ENCODE results near the gene RBMS1. TPM values are rescaled to one million over a fixed set of nuclear protein-coding genes. Genes with fewer than 3 reads are reported as not detected.

The RBMS1 gene
- total RNA-seq, 4 donors from 2014 or later, result 13.5 to 31.6 (median 23.0) TPM

DNA sequence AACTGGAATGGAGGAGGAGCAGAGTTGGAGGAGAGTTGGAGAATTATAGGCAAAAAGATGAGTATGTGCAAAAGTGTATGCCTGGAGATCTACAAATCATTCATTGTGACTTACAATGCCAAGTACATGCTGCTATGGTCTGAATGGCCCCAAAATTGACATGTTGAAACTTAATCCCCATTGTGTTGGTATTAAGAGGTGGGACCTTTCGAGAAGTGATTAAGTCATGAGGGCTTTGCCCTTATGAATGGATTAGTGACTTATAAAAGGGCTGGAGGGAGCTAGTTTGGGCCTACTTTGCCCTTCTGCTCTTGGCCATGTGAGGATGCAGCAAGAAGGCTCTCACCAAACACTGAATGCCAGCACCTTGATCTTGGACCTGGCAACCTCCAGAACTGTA, 6.3 kb upstream of the RBMS1 start:
- Histone ChIP-seq H3K4me3 (no peak overlapping the region), H3K4me1 (peaks cover 0 to 3% (median 0%) of the 10 kb centered on the region in 4 donors), H3K36me3 (no peaks in the 10 kb centered on the region), H3K9me3 (no peaks in the 10 kb centered on the region), H3K27me3 (peaks cover 18% of the 10 kb centered on the region), H3K27ac (no peak overlapping the region)
- no peak for TF ChIP-seq EP300 (IDR thresholded peaks at IDR 0.05; ENCODE audit: low read depth)
- no peak for TF ChIP-seq POLR2A (IDR thresholded peaks at IDR 0.05)
- TF ChIP-seq CTCF (IDR thresholded peaks at IDR 0.05), result no peak
- TF ChIP-seq POLR2AphosphoS5 (IDR thresholded peaks at IDR 0.05), result no peak
- in situ Hi-C loops (cut with MboI; ENCODE audit: low pct_ligation_motif_present in 1 of 4, low pct_unique_long_range_greater_than_20kb in 1 of 4, low sequenced_read_pairs in 3 of 4) (no loop called here), intact Hi-C loops (cut with DNase I; ENCODE audit: low total_unique reads) (no loop called here)
- DNase-seq, result no peak
- 72% methylated on average over 1 of the region's 1 CpG; no CpG with 5 or more reads in 1 of the 2 donors for WGBS, 2 donors (ENCODE audit: low coverage in 1 of 2)

GRCh38 chr2:160498137-160498536, 4.5 kb upstream of the RBMS1 start:
- WGBS, 2 donors (ENCODE audit: low coverage in 1 of 2), result 77 to 81% methylated on average over 5 of the region's 5 CpGs
- no peaks in the 10 kb centered on the region for H3K9me3 ChIP-seq
- DNase-seq, result no peak
- TF ChIP-seq POLR2AphosphoS5 (IDR thresholded peaks at IDR 0.05) (no peak), CTCF (IDR thresholded peaks at IDR 0.05) (no peak), EP300 (IDR thresholded peaks at IDR 0.05; ENCODE audit: low read depth) (no peak), POLR2A (IDR thresholded peaks at IDR 0.05) (no peak)
- in situ Hi-C loops (cut with MboI; ENCODE audit: low pct_ligation_motif_present in 1 of 4, low pct_unique_long_range_greater_than_20kb in 1 of 4, low sequenced_read_pairs in 3 of 4), result no loop called here
- intact Hi-C loops (cut with DNase I; ENCODE audit: low total_unique reads), result no loop called here
- H3K4me1 ChIP-seq, result peaks cover 0 to 6% (median 0%) of the 10 kb centered on the region in 4 donors
- H3K27me3 ChIP-seq, result peaks cover 32% of the 10 kb centered on the region
- H3K27ac ChIP-seq, result no peak overlapping the region
- H3K4me3 ChIP-seq, result no peak overlapping the region
- no peaks in the 10 kb centered on the region for H3K36me3 ChIP-seq

- H3K4me3 ChIP-seq, result peak overlapping the region; percentile 58 to 88 (median 66)
- in situ Hi-C loops (cut with MboI; ENCODE audit: low pct_ligation_motif_present in 1 of 4, low pct_unique_long_range_greater_than_20kb in 1 of 4, low sequenced_read_pairs in 3 of 4), result no loop called here
- peaks cover 0 to 12% (median 0%) of the 10 kb centered on the region in 4 donors for H3K4me1 ChIP-seq
- H3K27ac ChIP-seq, result peak overlapping the region; percentile 86 to 95 (median 90)
- TF ChIP-seq CTCF (IDR thresholded peaks at IDR 0.05), result no peak
- no peak for TF ChIP-seq EP300 (IDR thresholded peaks at IDR 0.05; ENCODE audit: low read depth)
- TF ChIP-seq POLR2A (IDR thresholded peaks at IDR 0.05), result no peak
- TF ChIP-seq POLR2AphosphoS5 (IDR thresholded peaks at IDR 0.05), result no peak
- H3K36me3 ChIP-seq, result no peaks in the 10 kb centered on the region
- H3K27me3 ChIP-seq, result peaks cover 48% of the 10 kb centered on the region
- 18 to 25% methylated on average over 7 to 8 of the region's 8 CpGs for WGBS, 2 donors (ENCODE audit: low coverage in 1 of 2)
- H3K9me3 ChIP-seq, result no peaks in the 10 kb centered on the region
- intact Hi-C loops (cut with DNase I; ENCODE audit: low total_unique reads), result no loop called here
- DNase-seq, result no peak
Measured at GRCh38 chr2:160494201-160494644, 616 bp upstream of the RBMS1 start.

GRCh38 chr2:160492401-160493226, 993 bp downstream of the RBMS1 start:
- peak; percentile 56 for DNase-seq
- H3K4me3 ChIP-seq, result peak overlapping the region; percentile 58 to 88 (median 66)
- in situ Hi-C loops (cut with MboI; ENCODE audit: low pct_ligation_motif_present in 1 of 4, low pct_unique_long_range_greater_than_20kb in 1 of 4, low sequenced_read_pairs in 3 of 4) (no loop called here), intact Hi-C loops (cut with DNase I; ENCODE audit: low total_unique reads) (no loop called here)
- TF ChIP-seq POLR2A (IDR thresholded peaks at IDR 0.05) (peak; percentile 24), POLR2AphosphoS5 (IDR thresholded peaks at IDR 0.05) (peak in 2 of 3 donors; percentile 30 to 40), EP300 (IDR thresholded peaks at IDR 0.05; ENCODE audit: low read depth) (no peak)
- peaks cover 48% of the 10 kb centered on the region for H3K27me3 ChIP-seq
- no peaks in the 10 kb centered on the region for H3K36me3 ChIP-seq
- H3K27ac ChIP-seq, result peak overlapping the region; percentile 86 to 95 (median 90)
- H3K4me1 ChIP-seq, result peaks cover 0 to 12% (median 0%) of the 10 kb centered on the region in 4 donors
- WGBS, 2 donors (ENCODE audit: low coverage in 1 of 2), result 1 to 11% methylated on average over 4 to 43 of the region's 66 CpGs
- no peaks in the 10 kb centered on the region for H3K9me3 ChIP-seq
